ENCODE results near the gene ADAM10.

Gene ADAM10

GRCh38 chr15:58682234-58682633 is 67.3 kb downstream of the ADAM10 start:
- in situ Hi-C loops (cut with MboI; ENCODE audit: low sequenced_read_pairs) = no loop called here

GRCh38 chr15:58678683-58679082 is 70.8 kb downstream of the ADAM10 start:
- in situ Hi-C loops (cut with MboI; ENCODE audit: low sequenced_read_pairs) = no loop called here

GRCh38 chr15:58677426-58677825 is 72.1 kb downstream of the ADAM10 start:
- in situ Hi-C loops (cut with MboI; ENCODE audit: low sequenced_read_pairs) = no loop called here

GRCh38 chr15:58676766-58677165 is 72.7 kb downstream of the ADAM10 start:
- in situ Hi-C loops (cut with MboI; ENCODE audit: low sequenced_read_pairs) = no loop called here

- in situ Hi-C loops (cut with MboI; ENCODE audit: low sequenced_read_pairs) = no loop called here
These were observed 78.3 kb downstream of the ADAM10 start for GRCh38 chr15:58671186-58671585.

- in situ Hi-C loops (cut with MboI; ENCODE audit: low sequenced_read_pairs) = no loop called here
These were observed 80.4 kb downstream of the ADAM10 start for GRCh38 chr15:58669108-58669507.

GRCh38 chr15:58666957-58667356 is 82.5 kb downstream of the ADAM10 start:
- in situ Hi-C loops (cut with MboI; ENCODE audit: low sequenced_read_pairs) = no loop called here

GRCh38 chr15:58665672-58666071 is 83.8 kb downstream of the ADAM10 start:
- in situ Hi-C loops (cut with MboI; ENCODE audit: low sequenced_read_pairs) = no loop called here

GRCh38 chr15:58650102-58650501 is 99.4 kb downstream of the ADAM10 start:
- in situ Hi-C loops (cut with MboI; ENCODE audit: low sequenced_read_pairs) = no loop called here

GRCh38 chr15:58649175-58649574 is 100.3 kb downstream of the ADAM10 start:
- in situ Hi-C loops (cut with MboI; ENCODE audit: low sequenced_read_pairs) = no loop called here

- in situ Hi-C loops (cut with MboI; ENCODE audit: low sequenced_read_pairs) = no loop called here
These were observed 105.5 kb downstream of the ADAM10 start for GRCh38 chr15:58643996-58644395.

GRCh38 chr15:58641660-58642059 is 107.8 kb downstream of the ADAM10 start:
- in situ Hi-C loops (cut with MboI; ENCODE audit: low sequenced_read_pairs) = no loop called here

- in situ Hi-C loops (cut with MboI; ENCODE audit: low sequenced_read_pairs) = no loop called here
These were observed 109.5 kb downstream of the ADAM10 start for GRCh38 chr15:58639992-58640391.

- in situ Hi-C loops (cut with MboI; ENCODE audit: low sequenced_read_pairs) = no loop called here
These were observed 110.3 kb downstream of the ADAM10 start for GRCh38 chr15:58639002-58639756.

- in situ Hi-C loops (cut with MboI; ENCODE audit: low sequenced_read_pairs) = no loop called here
These were observed 116.7 kb downstream of the ADAM10 start for GRCh38 chr15:58632789-58633188.

- in situ Hi-C loops (cut with MboI; ENCODE audit: low sequenced_read_pairs) = no loop called here
These were observed 118.2 kb downstream of the ADAM10 start for GRCh38 chr15:58631319-58631718.

- in situ Hi-C loops (cut with MboI; ENCODE audit: low sequenced_read_pairs) = no loop called here
These were observed 119.9 kb downstream of the ADAM10 start for GRCh38 chr15:58629625-58630024.

GRCh38 chr15:58628206-58628947 is 121.1 kb downstream of the ADAM10 start:
- in situ Hi-C loops (cut with MboI; ENCODE audit: low sequenced_read_pairs) = no loop called here

- in situ Hi-C loops (cut with MboI; ENCODE audit: low sequenced_read_pairs) = no loop called here
These were observed 121.8 kb downstream of the ADAM10 start for GRCh38 chr15:58627701-58628100.

GRCh38 chr15:58627046-58627445 is 122.5 kb downstream of the ADAM10 start:
- in situ Hi-C loops (cut with MboI; ENCODE audit: low sequenced_read_pairs) = no loop called here

GRCh38 chr15:58626378-58626777 is 123.1 kb downstream of the ADAM10 start:
- in situ Hi-C loops (cut with MboI; ENCODE audit: low sequenced_read_pairs) = no loop called here

GRCh38 chr15:58622877-58623276 is 126.6 kb downstream of the ADAM10 start:
- in situ Hi-C loops (cut with MboI; ENCODE audit: low sequenced_read_pairs) = no loop called here
